ENCODE measurements around the gene GRM2.

DNA sequence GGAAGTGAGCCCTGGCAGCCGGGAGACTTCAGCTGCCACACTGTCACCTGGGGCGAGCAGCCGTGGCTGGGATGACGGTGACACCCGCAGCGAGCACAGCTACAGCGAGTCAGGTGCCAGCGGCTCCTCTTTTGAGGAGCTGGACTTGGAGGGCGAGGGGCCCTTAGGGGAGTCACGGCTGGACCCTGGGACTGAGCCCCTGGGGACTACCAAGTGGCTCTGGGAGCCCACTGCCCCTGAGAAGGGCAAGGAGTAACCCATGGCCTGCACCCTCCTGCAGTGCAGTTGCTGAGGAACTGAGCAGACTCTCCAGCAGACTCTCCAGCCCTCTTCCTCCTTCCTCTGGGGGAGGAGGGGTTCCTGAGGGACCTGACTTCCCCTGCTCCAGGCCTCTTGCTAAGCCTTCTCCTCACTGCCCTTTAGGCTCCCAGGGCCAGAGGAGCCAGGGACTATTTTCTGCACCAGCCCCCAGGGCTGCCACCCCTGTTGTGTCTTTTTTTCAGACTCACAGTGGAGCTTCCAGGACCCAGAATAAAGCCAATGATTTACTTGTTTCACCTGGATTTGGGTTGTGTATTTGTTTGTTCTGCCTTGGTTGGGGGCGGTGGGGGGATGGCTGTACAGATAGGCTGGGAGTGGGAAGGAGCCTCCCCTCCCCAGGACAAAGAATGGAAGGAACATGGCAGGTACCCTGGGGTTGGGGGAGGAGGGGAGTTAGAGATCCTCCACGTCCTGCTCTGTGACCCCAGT is 2.9 kb upstream of the GRM2 start:
- no peak for TF ChIP-seq TAF1 (IDR thresholded peaks at IDR 0.05; ENCODE audit: borderline replicate concordance, low read depth, low read length)
- no peak for TF ChIP-seq POLR2A (IDR thresholded peaks at IDR 0.05; ENCODE audit: low read depth, low read length)
- TF ChIP-seq POLR2AphosphoS5 (IDR thresholded peaks at IDR 0.05; ENCODE audit: low read depth, low read length) = no peak

All from GM12892 (cell line).